Measurements from ENCODE around the gene LRRC75A. TPM values are rescaled to one million over a fixed set of nuclear protein-coding genes. Genes with fewer than 3 reads are reported as not detected.

Gene LRRC75A
- total RNA-seq, 1 experiment from 2014 or later = 22.9 TPM

DNA sequence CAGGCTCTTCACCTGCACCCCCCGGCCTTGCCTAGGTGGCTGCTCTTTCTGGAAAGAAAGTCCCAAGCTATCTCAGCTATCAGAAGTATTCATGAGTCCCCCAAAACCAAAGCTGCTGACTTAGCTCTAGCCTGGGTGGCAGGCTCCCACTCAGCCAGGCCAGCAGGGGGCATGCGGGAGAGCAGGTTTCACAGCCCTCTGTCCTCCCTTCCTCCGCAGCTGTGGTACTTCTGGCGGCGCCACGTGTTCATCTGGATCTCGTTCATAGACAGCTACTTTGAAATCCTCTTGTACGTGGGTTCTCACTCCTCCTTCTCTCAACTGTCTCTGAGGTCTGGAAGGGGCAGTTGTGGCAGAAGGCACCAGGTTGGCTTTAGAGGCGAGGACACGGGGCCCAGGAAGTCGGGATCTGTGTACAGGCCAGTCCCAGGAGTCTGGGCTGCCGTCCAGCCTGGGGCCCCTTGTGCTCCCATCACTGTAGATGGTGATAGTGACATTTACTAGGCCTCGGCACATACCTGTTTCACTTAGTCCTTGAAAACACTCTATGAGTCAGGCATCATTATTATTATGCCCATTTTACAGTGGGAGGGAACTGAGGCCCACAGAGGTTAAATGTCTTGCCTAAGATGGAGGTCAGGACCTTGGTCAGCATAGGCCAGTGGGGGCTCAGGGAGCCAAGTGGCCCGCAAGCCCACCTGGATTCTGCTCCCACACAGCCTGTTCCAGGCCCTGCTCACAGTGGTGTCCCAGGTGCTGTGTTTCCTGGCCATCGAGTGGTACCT, 63.7 kb downstream of the LRRC75A start:
- no peaks in the 10 kb centered on the region for H3K36me3 Mint-ChIP-seq
- H3K27me3 Mint-ChIP-seq (ENCODE audit: low read depth) = peaks cover 7% of the 10 kb centered on the region; the same call in 1 of the 2 replicates
- peak; percentile 85 for ATAC-seq
- ChIA-PET CTCF (interaction anchor here (0.5 to 2.9 kb wide), 31 partner anchors 9 to 161 kb away, joined by 3 to 49 read pairs (median 5); partner anchors contain the start of genes TRPV2 and UBB), POLR2A (interaction anchor here (1.3 to 2.6 kb wide), 2 partner anchors 10 to 15 kb away, joined by 4 to 16 read pairs; no protein-coding TSS in a partner anchor)
- no peaks in the 10 kb centered on the region for H3K9me3 Mint-ChIP-seq
- no peak overlapping the region for H3K4me3 Mint-ChIP-seq
- no peak overlapping the region for H3K27ac Mint-ChIP-seq
- peak; percentile 74 for DNase-seq (ENCODE audit: low spot score)
- H3K4me1 Mint-ChIP-seq = peaks cover 4% of the 10 kb centered on the region
- TF ChIP-seq, protein P1, sequence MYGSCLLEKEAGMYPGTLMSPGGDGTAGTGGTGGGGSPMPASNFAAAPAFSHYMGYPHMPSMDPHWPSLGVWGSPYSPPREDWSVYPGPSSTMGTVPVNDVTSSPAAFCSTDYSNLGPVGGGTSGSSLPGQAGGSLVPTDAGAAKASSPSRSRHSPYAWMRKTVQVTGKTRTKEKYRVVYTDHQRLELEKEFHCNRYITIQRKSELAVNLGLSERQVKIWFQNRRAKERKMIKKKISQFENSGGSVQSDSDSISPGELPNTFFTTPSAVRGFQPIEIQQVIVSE (CRISPR knock-in tag; IDR thresholded peaks at IDR 0.05; ENCODE audit: borderline replicate concordance) = no peak
- no peak for TF ChIP-seq NFATC4 (CRISPR knock-in tag; IDR thresholded peaks at IDR 0.05)
- no peak for TF ChIP-seq ZNF263 (CRISPR knock-in tag; IDR thresholded peaks at IDR 0.05; ENCODE audit: low read depth)
- TF ChIP-seq FOXK1 (CRISPR knock-in tag; IDR thresholded peaks at IDR 0.05) = no peak
- TF ChIP-seq ZMAT4 (CRISPR knock-in tag; IDR thresholded peaks at IDR 0.05) = no peak
- peak; percentile 75; the same call in 1 of the 2 replicates for TF ChIP-seq MAX (CRISPR knock-in tag; IDR thresholded peaks at IDR 0.05)
- TF ChIP-seq ZNF317 (CRISPR knock-in tag; IDR thresholded peaks at IDR 0.05; ENCODE audit: borderline replicate concordance, low read depth) = no peak
- peak; percentile 60; the same call in 1 of the 2 replicates for TF ChIP-seq ZNF121 (CRISPR knock-in tag; IDR thresholded peaks at IDR 0.05)
- peak; percentile 22; the same call in 1 of the 2 replicates for TF ChIP-seq GABPB1 (CRISPR knock-in tag; IDR thresholded peaks at IDR 0.05)
- TF ChIP-seq JUN (CRISPR knock-in tag; IDR thresholded peaks at IDR 0.05) = no peak
- no peak for TF ChIP-seq TEAD1 (CRISPR knock-in tag; IDR thresholded peaks at IDR 0.05)
- TF ChIP-seq, protein P2, sequence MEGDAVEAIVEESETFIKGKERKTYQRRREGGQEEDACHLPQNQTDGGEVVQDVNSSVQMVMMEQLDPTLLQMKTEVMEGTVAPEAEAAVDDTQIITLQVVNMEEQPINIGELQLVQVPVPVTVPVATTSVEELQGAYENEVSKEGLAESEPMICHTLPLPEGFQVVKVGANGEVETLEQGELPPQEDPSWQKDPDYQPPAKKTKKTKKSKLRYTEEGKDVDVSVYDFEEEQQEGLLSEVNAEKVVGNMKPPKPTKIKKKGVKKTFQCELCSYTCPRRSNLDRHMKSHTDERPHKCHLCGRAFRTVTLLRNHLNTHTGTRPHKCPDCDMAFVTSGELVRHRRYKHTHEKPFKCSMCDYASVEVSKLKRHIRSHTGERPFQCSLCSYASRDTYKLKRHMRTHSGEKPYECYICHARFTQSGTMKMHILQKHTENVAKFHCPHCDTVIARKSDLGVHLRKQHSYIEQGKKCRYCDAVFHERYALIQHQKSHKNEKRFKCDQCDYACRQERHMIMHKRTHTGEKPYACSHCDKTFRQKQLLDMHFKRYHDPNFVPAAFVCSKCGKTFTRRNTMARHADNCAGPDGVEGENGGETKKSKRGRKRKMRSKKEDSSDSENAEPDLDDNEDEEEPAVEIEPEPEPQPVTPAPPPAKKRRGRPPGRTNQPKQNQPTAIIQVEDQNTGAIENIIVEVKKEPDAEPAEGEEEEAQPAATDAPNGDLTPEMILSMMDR (IDR thresholded peaks at IDR 0.05) = peak; percentile 27; the same call in 1 of the 2 replicates
- TF ChIP-seq, protein P3, sequence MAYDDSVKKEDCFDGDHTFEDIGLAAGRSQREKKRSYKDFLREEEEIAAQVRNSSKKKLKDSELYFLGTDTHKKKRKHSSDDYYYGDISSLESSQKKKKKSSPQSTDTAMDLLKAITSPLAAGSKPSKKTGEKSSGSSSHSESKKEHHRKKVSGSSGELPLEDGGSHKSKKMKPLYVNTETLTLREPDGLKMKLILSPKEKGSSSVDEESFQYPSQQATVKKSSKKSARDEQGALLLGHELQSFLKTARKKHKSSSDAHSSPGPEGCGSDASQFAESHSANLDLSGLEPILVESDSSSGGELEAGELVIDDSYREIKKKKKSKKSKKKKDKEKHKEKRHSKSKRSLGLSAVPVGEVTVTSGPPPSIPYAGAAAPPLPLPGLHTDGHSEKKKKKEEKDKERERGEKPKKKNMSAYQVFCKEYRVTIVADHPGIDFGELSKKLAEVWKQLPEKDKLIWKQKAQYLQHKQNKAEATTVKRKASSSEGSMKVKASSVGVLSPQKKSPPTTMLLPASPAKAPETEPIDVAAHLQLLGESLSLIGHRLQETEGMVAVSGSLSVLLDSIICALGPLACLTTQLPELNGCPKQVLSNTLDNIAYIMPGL (CRISPR knock-in tag; IDR thresholded peaks at IDR 0.05) = no peak
- no peak for TF ChIP-seq SMAD4 (CRISPR knock-in tag; IDR thresholded peaks at IDR 0.05)
- TF ChIP-seq ZBTB21 (CRISPR knock-in tag; IDR thresholded peaks at IDR 0.05; ENCODE audit: borderline replicate concordance) = no peak
- TF ChIP-seq, protein P4, sequence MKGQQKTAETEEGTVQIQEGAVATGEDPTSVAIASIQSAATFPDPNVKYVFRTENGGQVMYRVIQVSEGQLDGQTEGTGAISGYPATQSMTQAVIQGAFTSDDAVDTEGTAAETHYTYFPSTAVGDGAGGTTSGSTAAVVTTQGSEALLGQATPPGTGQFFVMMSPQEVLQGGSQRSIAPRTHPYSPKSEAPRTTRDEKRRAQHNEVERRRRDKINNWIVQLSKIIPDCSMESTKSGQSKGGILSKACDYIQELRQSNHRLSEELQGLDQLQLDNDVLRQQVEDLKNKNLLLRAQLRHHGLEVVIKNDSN (CRISPR knock-in tag; IDR thresholded peaks at IDR 0.05) = peak; percentile 48; the same call in 1 of the 2 replicates
- TF ChIP-seq ZNF396 (CRISPR knock-in tag; IDR thresholded peaks at IDR 0.05; ENCODE audit: borderline replicate concordance) = no peak
- no peak for TF ChIP-seq MXD4 (CRISPR knock-in tag; IDR thresholded peaks at IDR 0.05; ENCODE audit: borderline replicate concordance)
- TF ChIP-seq CREM (CRISPR knock-in tag; IDR thresholded peaks at IDR 0.05) = no peak
- TF ChIP-seq, protein P5, sequence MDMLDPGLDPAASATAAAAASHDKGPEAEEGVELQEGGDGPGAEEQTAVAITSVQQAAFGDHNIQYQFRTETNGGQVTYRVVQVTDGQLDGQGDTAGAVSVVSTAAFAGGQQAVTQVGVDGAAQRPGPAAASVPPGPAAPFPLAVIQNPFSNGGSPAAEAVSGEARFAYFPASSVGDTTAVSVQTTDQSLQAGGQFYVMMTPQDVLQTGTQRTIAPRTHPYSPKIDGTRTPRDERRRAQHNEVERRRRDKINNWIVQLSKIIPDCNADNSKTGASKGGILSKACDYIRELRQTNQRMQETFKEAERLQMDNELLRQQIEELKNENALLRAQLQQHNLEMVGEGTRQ (CRISPR knock-in tag; IDR thresholded peaks at IDR 0.05) = peak; percentile 33
- no peak for TF ChIP-seq OVOL2 (CRISPR knock-in tag; IDR thresholded peaks at IDR 0.05; ENCODE audit: borderline replicate concordance)
- no peak for TF ChIP-seq NR2C2 (CRISPR knock-in tag; IDR thresholded peaks at IDR 0.05)
- TF ChIP-seq GRHL2 (CRISPR knock-in tag; IDR thresholded peaks at IDR 0.05; ENCODE audit: insufficient replicate concordance, severe bottlenecking) = no peak
- TF ChIP-seq RORB (CRISPR knock-in tag; IDR thresholded peaks at IDR 0.05) = no peak
- TF ChIP-seq ZBTB43 (CRISPR knock-in tag; IDR thresholded peaks at IDR 0.05) = no peak
- TF ChIP-seq, protein P6, sequence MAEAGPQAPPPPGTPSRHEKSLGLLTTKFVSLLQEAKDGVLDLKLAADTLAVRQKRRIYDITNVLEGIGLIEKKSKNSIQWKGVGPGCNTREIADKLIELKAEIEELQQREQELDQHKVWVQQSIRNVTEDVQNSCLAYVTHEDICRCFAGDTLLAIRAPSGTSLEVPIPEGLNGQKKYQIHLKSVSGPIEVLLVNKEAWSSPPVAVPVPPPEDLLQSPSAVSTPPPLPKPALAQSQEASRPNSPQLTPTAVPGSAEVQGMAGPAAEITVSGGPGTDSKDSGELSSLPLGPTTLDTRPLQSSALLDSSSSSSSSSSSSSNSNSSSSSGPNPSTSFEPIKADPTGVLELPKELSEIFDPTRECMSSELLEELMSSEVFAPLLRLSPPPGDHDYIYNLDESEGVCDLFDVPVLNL (CRISPR knock-in tag; IDR thresholded peaks at IDR 0.05; ENCODE audit: borderline replicate concordance, low read depth) = no peak
- 0 out of 2 replicates have a peak, but pooled peaks have one; percentile 12 for TF ChIP-seq ZNF423 (CRISPR knock-in tag; IDR thresholded peaks at IDR 0.05)
